ENCODE data around the gene TBC1D3B. TPM values are rescaled to one million over a fixed set of nuclear protein-coding genes. Genes with fewer than 3 reads are reported as not detected.

TBC1D3B gene
- total RNA-seq, 1 experiment from 2014 or later: 12.5 TPM

DNA sequence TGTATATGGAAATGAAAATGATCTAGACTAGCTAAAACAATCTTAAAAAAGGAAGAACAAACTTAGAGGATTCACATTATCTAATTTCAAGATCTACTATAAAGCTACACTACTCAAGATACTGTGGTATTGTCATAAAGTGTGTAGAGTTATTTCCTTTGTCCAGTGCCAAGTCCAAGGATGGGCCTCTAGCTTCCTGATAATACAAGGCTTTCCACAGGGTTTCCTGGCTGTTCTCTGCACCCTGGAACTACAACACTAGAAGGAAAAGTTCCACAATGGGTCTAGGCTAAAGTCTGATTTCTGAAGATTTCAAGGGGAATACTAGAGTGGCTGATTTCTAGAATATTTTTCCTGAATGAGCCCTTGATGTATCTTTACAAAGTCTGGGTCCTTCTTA lies 34.2 kb downstream of the TBC1D3B start:
- intact Hi-C loops (cut with micrococcal nuclease; ENCODE audit: unreplicated experiment): no loop called here
- Histone ChIP-seq H3K4me1 (no peaks in the 10 kb centered on the region), H3K9me3 (no peaks in the 10 kb centered on the region), H3K4me3 (ENCODE audit: low read depth, low read length) (no peak overlapping the region), H3K27me3 (replicated peaks; ENCODE audit: control insufficient read depth, insufficient read depth, low read length) (no peaks in the 10 kb centered on the region), H3K36me3 (ENCODE audit: control insufficient read depth, insufficient read depth, low read length) (no peaks in the 10 kb centered on the region)
- DNase-seq: no peak
- H3K27ac Mint-ChIP-seq (ENCODE audit: unreplicated experiment): no peak overlapping the region
- ChIA-PET POLR2A (no interaction called here), CTCF (no interaction called here)
- BruUV-seq (replicated peaks): no TSS peak
- H3K4me3 Mint-ChIP-seq (ENCODE audit: unreplicated experiment): no peak overlapping the region
- TF ChIP-seq, protein P1, sequence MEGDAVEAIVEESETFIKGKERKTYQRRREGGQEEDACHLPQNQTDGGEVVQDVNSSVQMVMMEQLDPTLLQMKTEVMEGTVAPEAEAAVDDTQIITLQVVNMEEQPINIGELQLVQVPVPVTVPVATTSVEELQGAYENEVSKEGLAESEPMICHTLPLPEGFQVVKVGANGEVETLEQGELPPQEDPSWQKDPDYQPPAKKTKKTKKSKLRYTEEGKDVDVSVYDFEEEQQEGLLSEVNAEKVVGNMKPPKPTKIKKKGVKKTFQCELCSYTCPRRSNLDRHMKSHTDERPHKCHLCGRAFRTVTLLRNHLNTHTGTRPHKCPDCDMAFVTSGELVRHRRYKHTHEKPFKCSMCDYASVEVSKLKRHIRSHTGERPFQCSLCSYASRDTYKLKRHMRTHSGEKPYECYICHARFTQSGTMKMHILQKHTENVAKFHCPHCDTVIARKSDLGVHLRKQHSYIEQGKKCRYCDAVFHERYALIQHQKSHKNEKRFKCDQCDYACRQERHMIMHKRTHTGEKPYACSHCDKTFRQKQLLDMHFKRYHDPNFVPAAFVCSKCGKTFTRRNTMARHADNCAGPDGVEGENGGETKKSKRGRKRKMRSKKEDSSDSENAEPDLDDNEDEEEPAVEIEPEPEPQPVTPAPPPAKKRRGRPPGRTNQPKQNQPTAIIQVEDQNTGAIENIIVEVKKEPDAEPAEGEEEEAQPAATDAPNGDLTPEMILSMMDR (IDR thresholded peaks at IDR 0.05; ENCODE audit: insufficient read depth in 1 of 2, low read depth in 1 of 2, low read length in 1 of 2, severe bottlenecking in 1 of 2, unreplicated experiment in 1 of 2): no peak
- H3K4me1 Mint-ChIP-seq (ENCODE audit: low read depth, unreplicated experiment): no peaks in the 10 kb centered on the region
- H3K36me3 Mint-ChIP-seq (ENCODE audit: insufficient read depth, unreplicated experiment): no peaks in the 10 kb centered on the region
- no peaks in the 10 kb centered on the region for H3K9me3 Mint-ChIP-seq (ENCODE audit: unreplicated experiment)
- no peaks in the 10 kb centered on the region for H3K27me3 Mint-ChIP-seq (ENCODE audit: insufficient read depth, unreplicated experiment)

DNA sequence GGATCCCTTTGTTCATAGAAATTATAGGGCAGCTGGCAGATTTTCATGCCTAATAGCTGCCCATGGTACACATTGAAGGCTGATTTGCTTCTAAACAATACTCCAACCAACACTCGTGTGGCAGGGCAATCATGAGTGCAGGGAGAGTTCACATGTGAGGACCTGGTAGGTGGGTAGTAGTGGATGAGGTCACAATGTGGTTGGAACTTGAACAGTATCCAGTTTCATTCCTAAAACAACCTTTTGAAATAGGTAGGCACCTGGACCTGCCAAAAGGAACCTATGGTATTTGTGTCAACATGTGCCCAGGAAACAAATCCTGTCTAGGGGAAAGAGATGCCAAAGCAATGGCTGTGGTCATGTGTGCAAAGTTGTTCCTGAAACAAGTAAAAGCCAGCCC lies 40.0 kb downstream of the TBC1D3B start:
- Mint-ChIP-seq H3K9me3 (ENCODE audit: unreplicated experiment) (no peaks in the 10 kb centered on the region), H3K4me1 (ENCODE audit: low read depth, unreplicated experiment) (peaks cover 10% of the 10 kb centered on the region), H3K4me3 (ENCODE audit: unreplicated experiment) (no peak overlapping the region), H3K27ac (ENCODE audit: unreplicated experiment) (no peak overlapping the region), H3K36me3 (ENCODE audit: insufficient read depth, unreplicated experiment) (no peaks in the 10 kb centered on the region), H3K27me3 (ENCODE audit: insufficient read depth, unreplicated experiment) (no peaks in the 10 kb centered on the region)
- H3K4me3 ChIP-seq (ENCODE audit: low read depth, low read length): no peak overlapping the region
- H3K27me3 ChIP-seq (replicated peaks; ENCODE audit: control insufficient read depth, insufficient read depth, low read length): no peaks in the 10 kb centered on the region
- TF ChIP-seq, protein P1 (IDR thresholded peaks at IDR 0.05; ENCODE audit: insufficient read depth in 1 of 2, low read depth in 1 of 2, low read length in 1 of 2, severe bottlenecking in 1 of 2, unreplicated experiment in 1 of 2): no peak
- CTCF ChIA-PET: interaction anchor here (1.0 kb wide), 1 partner anchor 12 kb away, joined by 6 read pairs; no protein-coding TSS in a partner anchor
- no peaks in the 10 kb centered on the region for H3K9me3 ChIP-seq
- POLR2A ChIA-PET: no interaction called here
- intact Hi-C loops (cut with micrococcal nuclease; ENCODE audit: unreplicated experiment): no loop called here
- H3K4me1 ChIP-seq: peaks cover 11% of the 10 kb centered on the region; the same call in 1 of the 2 replicates
- no peaks in the 10 kb centered on the region for H3K36me3 ChIP-seq (ENCODE audit: control insufficient read depth, insufficient read depth, low read length)
- no TSS peak for BruUV-seq (replicated peaks)
- DNase-seq: no peak

DNA sequence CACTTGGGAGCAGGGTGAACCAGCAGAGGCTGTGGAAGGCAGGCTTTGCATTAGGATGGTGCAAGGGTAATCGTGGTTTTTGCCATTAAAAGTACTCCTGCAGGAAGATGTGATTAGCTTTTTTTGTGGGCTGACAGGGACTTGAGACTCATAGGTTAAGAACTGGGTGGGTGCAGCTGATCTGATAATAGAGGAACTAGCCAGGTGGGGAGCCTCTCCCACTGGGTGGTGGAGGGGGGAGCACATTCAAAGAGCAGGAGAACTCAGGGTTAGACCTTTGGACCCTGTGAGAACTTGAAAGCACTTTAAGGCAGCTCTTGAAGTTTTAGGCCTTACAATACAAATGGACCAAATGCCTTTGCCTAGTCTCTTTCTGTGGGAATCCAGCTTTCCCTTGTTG lies 40.4 kb downstream of the TBC1D3B start:
- Mint-ChIP-seq H3K9me3 (ENCODE audit: unreplicated experiment) (no peaks in the 10 kb centered on the region), H3K36me3 (ENCODE audit: insufficient read depth, unreplicated experiment) (no peaks in the 10 kb centered on the region), H3K27ac (ENCODE audit: unreplicated experiment) (no peak overlapping the region), H3K27me3 (ENCODE audit: insufficient read depth, unreplicated experiment) (no peaks in the 10 kb centered on the region), H3K4me3 (ENCODE audit: unreplicated experiment) (no peak overlapping the region), H3K4me1 (ENCODE audit: low read depth, unreplicated experiment) (peaks cover 10% of the 10 kb centered on the region)
- no peak for DNase-seq
- Histone ChIP-seq H3K27me3 (replicated peaks; ENCODE audit: control insufficient read depth, insufficient read depth, low read length) (no peaks in the 10 kb centered on the region), H3K4me1 (peaks cover 11% of the 10 kb centered on the region; the same call in 1 of the 2 replicates), H3K36me3 (ENCODE audit: control insufficient read depth, insufficient read depth, low read length) (no peaks in the 10 kb centered on the region), H3K4me3 (ENCODE audit: low read depth, low read length) (no peak overlapping the region), H3K9me3 (no peaks in the 10 kb centered on the region)
- POLR2A ChIA-PET: no interaction called here
- intact Hi-C loops (cut with micrococcal nuclease; ENCODE audit: unreplicated experiment): no loop called here
- TF ChIP-seq, protein P1 (IDR thresholded peaks at IDR 0.05; ENCODE audit: insufficient read depth in 1 of 2, low read depth in 1 of 2, low read length in 1 of 2, severe bottlenecking in 1 of 2, unreplicated experiment in 1 of 2): no peak
- BruUV-seq (replicated peaks): no TSS peak
- CTCF ChIA-PET: interaction anchor here (1.0 kb wide), 1 partner anchor 12 kb away, joined by 6 read pairs; no protein-coding TSS in a partner anchor
